GM21526 (cell line): ENCODE results near the gene SUMO1.

Source experiments
- ATAC-seq: cut with Tn5 transposase; IDR thresholded peaks from one replicate; pipeline ENCODE4 v1.9.1; 2021; ENCODE audit warnings: moderate library complexity; ENCODE audit not compliant: unreplicated experiment, low FRiP score

SUMO1 gene

DNA sequence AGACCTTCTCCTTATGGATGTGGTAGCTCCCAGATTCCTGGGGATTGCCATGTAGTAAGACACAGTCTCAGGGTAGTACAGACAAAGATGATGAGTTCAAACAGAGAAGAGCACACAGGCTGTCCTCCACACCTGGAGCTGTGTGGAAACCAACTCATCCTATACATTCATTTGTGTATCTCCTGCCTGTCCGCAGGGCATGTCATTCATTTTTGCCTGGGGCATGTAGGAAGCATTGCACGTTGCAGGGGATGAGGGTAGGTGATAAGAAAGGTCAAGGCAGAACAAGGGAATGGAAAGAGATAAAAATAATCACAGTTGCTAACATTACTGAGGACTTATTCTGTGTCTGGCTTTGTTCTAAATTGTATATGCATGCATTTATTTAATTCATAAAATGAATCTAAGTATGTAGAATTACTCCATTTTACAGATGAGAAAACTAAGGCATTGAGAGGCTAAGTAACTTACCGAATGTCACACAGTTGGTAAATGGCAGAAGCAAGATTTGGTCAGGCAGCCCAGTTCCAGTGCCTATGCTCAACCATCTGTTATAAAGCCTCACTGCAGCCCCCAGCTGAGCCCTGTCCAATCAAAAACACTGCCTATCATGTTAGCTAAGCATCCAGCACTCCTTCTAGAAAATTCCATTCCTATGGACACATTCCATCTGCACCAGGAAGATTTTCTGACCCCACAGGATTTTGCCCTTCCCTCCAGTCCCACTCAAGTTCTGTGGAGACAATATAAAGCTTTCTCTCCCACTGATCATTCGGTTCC lies 81.0 kb downstream of the SUMO1 start:
- no peak for ATAC-seq
